Fibroblast of lung (primary cell): Measurements from ENCODE around the gene TNC. TPM values are rescaled to one million over a fixed set of nuclear protein-coding genes. Genes with fewer than 3 reads are reported as not detected.

Experiments used
- DNase-seq, 2 donors: peaks; one replicate each; pipeline versions ENCODE4 v3.0.0 to v3.0.0-alpha.2; 2010; ENCODE audit warnings: low read depth in 2 of 2
- H2AFZ ChIP-seq: 2 replicates; pipeline ENCODE4 v1.5.1; 2012; ENCODE audit warnings: low read length, control low read depth, inconsistent platforms
- H3K27ac ChIP-seq: 2 replicates; pipeline ENCODE4 v1.5.1; 2011; ENCODE audit warnings: low read length, control low read depth; ENCODE audit not compliant: insufficient read depth
- H3K27me3 ChIP-seq: 2 replicates; pipeline ENCODE4 v1.5.1; 2011; ENCODE audit warnings: mild to moderate bottlenecking, low read length; ENCODE audit not compliant: control insufficient read depth, insufficient read depth
- H3K36me3 ChIP-seq: 2 replicates; pipeline ENCODE4 v1.5.1; 2011; ENCODE audit warnings: low read length; ENCODE audit not compliant: control insufficient read depth, insufficient read depth
- H3K4me1 ChIP-seq: 2 replicates; pipeline ENCODE4 v1.5.1; 2011; ENCODE audit warnings: low read length; ENCODE audit not compliant: control insufficient read depth, insufficient read depth; ENCODE audit errors: extremely low read depth
- H3K4me2 ChIP-seq: 2 replicates; pipeline ENCODE4 v1.5.1; 2011; ENCODE audit warnings: low read length, control low read depth; ENCODE audit not compliant: insufficient read depth; ENCODE audit errors: extremely low read depth
- H3K4me3 ChIP-seq, 4 experiments: fragments of 200-600 bp in 1 of 4; sonication (generic) in 1 of 4; replicated peaks in 1 of 4; 2 replicates each; pipeline ENCODE4 v1.5.1; 2011 to 2016; ENCODE audit warnings: low read length in 4 of 4, low read depth in 3 of 4, mild to moderate bottlenecking in 3 of 4, control low read depth in 2 of 4, inconsistent platforms in 1 of 4, mixed read lengths in 1 of 4; ENCODE audit not compliant: insufficient read depth in 1 of 4; ENCODE audit errors: control extremely low read depth in 1 of 4
- H3K79me2 ChIP-seq: 2 replicates; pipeline ENCODE4 v1.5.1; 2012; ENCODE audit warnings: mild to moderate bottlenecking, low read length, inconsistent platforms; ENCODE audit not compliant: control insufficient read depth, insufficient read depth
- H3K9ac ChIP-seq: 2 replicates; pipeline ENCODE4 v1.5.1; 2011; ENCODE audit warnings: mild to moderate bottlenecking, low read length, control low read depth; ENCODE audit not compliant: insufficient read depth
- H3K9me3 ChIP-seq: 2 replicates; pipeline ENCODE4 v1.5.1; 2012; ENCODE audit warnings: low read depth, low read length; ENCODE audit not compliant: control insufficient read depth, insufficient read depth
- H4K20me1 ChIP-seq: 2 replicates; pipeline ENCODE4 v1.5.1; 2011; ENCODE audit warnings: low read length; ENCODE audit not compliant: control insufficient read depth, insufficient read depth; ENCODE audit errors: extremely low read depth
- EZH2 ChIP-seq: IDR thresholded peaks from 2 replicates; pipeline ENCODE4 v1.5.1; 2012; ENCODE audit warnings: low read length, control low read depth, mild to moderate bottlenecking; ENCODE audit errors: missing control alignments
- polyA plus RNA-seq, 2 donors: library from polyadenylated mRNA; depleted of rRNA in 1 of 2; stranded (reverse) in 1 of 2; unstranded in 1 of 2; fragments of >200 nt; gene quantifications; 2 replicates each; pipeline ENCODE4 v1.2.1, GENCODE V29; 2011 to 2012; ENCODE audit warnings: missing spikeins in 1 of 2
- total RNA-seq: library from RNA; depleted of rRNA; stranded (reverse); fragments of >200 nt; gene quantifications from 2 replicates; pipeline ENCODE4 v1.2.1, GENCODE V29; 2014
- TF ChIP-seq, protein P1 (sequence below), 2 donors: IDR thresholded peaks in 1 of 2; conservative IDR thresholded peaks in 1 of 2; 1 replicate in 1 of 2; 2 replicates in 1 of 2; pipeline ENCODE4 v1.5.1; 2011 to 2012; ENCODE audit warnings: low read length in 2 of 2, control low read depth in 1 of 2, inconsistent platforms in 1 of 2, low read depth in 1 of 2, mild to moderate bottlenecking in 1 of 2

TNC gene
- total and polyA plus RNA-seq, 2 donors (not counting 1 experiment from before 2014, with no cell fraction given): 227 to 560 TPM

DNA sequence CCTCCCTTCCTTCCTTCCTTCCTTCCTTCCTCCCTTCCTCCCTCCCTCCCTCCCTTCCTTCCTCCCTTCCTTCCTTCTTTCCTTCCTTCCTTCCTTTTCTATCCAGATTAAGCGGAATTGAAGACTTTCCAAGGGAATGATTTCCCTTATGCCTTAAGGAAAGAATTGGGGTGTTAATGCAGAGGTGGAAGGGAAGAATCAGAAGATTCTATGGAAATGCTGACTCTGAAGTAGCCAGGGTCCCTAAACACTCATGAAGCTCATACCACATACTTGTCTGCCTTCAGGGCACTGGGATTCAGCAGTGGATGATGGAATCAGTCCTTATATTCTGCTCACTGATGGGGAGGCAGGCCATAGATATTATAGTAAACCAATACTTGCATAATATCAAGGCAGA is 48.2 kb downstream of the TNC start:
- H3K27me3 ChIP-seq: no peaks in the 10 kb centered on the region
- H3K4me3 ChIP-seq: no peak overlapping the region
- no peaks in the 10 kb centered on the region for H3K79me2 ChIP-seq
- DNase-seq: no peak
- no peak overlapping the region for H3K9ac ChIP-seq
- H3K9me3 ChIP-seq: no peaks in the 10 kb centered on the region
- TF ChIP-seq, protein P1, sequence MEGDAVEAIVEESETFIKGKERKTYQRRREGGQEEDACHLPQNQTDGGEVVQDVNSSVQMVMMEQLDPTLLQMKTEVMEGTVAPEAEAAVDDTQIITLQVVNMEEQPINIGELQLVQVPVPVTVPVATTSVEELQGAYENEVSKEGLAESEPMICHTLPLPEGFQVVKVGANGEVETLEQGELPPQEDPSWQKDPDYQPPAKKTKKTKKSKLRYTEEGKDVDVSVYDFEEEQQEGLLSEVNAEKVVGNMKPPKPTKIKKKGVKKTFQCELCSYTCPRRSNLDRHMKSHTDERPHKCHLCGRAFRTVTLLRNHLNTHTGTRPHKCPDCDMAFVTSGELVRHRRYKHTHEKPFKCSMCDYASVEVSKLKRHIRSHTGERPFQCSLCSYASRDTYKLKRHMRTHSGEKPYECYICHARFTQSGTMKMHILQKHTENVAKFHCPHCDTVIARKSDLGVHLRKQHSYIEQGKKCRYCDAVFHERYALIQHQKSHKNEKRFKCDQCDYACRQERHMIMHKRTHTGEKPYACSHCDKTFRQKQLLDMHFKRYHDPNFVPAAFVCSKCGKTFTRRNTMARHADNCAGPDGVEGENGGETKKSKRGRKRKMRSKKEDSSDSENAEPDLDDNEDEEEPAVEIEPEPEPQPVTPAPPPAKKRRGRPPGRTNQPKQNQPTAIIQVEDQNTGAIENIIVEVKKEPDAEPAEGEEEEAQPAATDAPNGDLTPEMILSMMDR (conservative IDR thresholded peaks at IDR 0.05 in 1 of 2, IDR thresholded peaks at IDR 0.05 in 1 of 2; ENCODE audit: low read depth in 1 of 2, low read length in 2 of 2): no peak
- TF ChIP-seq EZH2: no peak
- H3K36me3 ChIP-seq: peaks cover 14% of the 10 kb centered on the region
- no peaks in the 10 kb centered on the region for H3K4me1 ChIP-seq
- no peak overlapping the region for H3K27ac ChIP-seq
- no peak overlapping the region for H3K4me2 ChIP-seq
- H4K20me1 ChIP-seq: no peaks in the 10 kb centered on the region
- no peak overlapping the region for H2AFZ ChIP-seq

DNA sequence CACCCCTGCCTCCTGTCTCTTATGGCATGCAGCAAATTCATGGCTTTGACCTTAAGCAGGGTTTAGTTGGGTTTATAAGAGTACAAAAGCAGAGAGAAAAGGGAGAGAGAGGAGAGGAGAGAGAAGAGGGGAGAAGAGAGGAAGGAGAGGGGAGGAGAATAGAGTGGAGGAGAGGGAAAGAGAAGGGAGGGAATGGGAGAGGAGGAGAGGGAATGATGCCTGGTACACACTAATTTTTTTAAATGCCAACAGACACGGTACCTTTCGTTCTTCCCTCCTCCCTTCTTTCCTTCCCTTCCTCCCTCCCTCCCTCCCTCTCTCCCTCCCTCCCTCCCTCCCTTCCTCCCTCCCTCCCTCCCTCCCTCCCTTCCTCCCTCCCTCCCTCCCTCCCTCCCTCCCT is 48.7 kb downstream of the TNC start:
- Histone ChIP-seq H3K4me3 (no peak overlapping the region), H3K36me3 (peaks cover 14% of the 10 kb centered on the region), H3K9ac (no peak overlapping the region), H3K79me2 (no peaks in the 10 kb centered on the region), H2AFZ (no peak overlapping the region), H4K20me1 (no peaks in the 10 kb centered on the region), H3K4me2 (no peak overlapping the region), H3K4me1 (no peaks in the 10 kb centered on the region), H3K27ac (no peak overlapping the region), H3K27me3 (no peaks in the 10 kb centered on the region), H3K9me3 (no peaks in the 10 kb centered on the region)
- TF ChIP-seq EZH2: no peak
- TF ChIP-seq, protein P1 (conservative IDR thresholded peaks at IDR 0.05 in 1 of 2, IDR thresholded peaks at IDR 0.05 in 1 of 2; ENCODE audit: low read depth in 1 of 2, low read length in 2 of 2): no peak
- DNase-seq: no peak

DNA sequence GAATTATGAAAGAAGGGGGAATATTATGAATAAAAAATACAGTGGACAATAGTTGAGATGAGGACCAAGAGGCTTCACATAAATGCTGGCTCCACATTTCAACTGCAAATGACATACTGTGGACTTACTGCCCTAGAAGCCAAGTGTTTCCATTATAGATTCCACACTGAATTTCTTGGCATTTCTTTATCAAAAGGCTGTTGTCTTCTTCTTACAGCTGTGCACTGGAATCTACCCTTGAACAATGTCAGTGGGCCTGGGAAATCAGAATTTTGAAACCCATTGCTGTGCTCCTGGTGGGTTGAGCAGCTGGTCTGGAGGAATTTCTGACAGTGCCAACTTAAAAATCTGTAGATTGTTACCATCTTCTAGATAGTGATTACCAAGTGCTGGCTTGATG is 49.9 kb downstream of the TNC start:
- Histone ChIP-seq H3K9me3 (no peaks in the 10 kb centered on the region), H3K79me2 (no peaks in the 10 kb centered on the region), H3K4me2 (no peak overlapping the region), H3K4me1 (peaks cover 2% of the 10 kb centered on the region), H2AFZ (no peak overlapping the region), H3K36me3 (peaks cover 15% of the 10 kb centered on the region), H3K9ac (no peak overlapping the region), H3K27me3 (no peaks in the 10 kb centered on the region), H3K27ac (no peak overlapping the region), H3K4me3 (no peak overlapping the region), H4K20me1 (no peaks in the 10 kb centered on the region)
- DNase-seq: no peak
- TF ChIP-seq EZH2: no peak
- TF ChIP-seq, protein P1 (conservative IDR thresholded peaks at IDR 0.05 in 1 of 2, IDR thresholded peaks at IDR 0.05 in 1 of 2; ENCODE audit: low read depth in 1 of 2, low read length in 2 of 2): no peak
